HEK293 (cell line): ENCODE results near the gene TMEM123.

ENCODE experiments used
- CTCF ChIA-PET: fragments of 350-600 bp; formaldehyde crosslinking; extraction: SDS; loops from one replicate; lab custom pipeline; 2021; ENCODE audit warnings: antibody characterized with exemption; lab: Yijun Ruan, JAX
- POLR2A ChIA-PET: fragments of 300-600 bp; formaldehyde crosslinking; extraction: SDS; loops from one replicate; lab custom pipeline; 2020; ENCODE audit warnings: antibody characterized with exemption, inconsistent platforms; lab: Yijun Ruan, JAX
- H3K27ac ChIP-seq: fragments of 200-500 bp; sonication (Bioruptor generic); 2 replicates; pipeline ENCODE4 v1.5.1; 2014; ENCODE audit warnings: low read depth, low read length, control low read depth, inconsistent platforms; ENCODE audit errors: extremely low read depth
- H3K36me3 ChIP-seq, 2 experiments: fragments of 200-500 bp in 1 of 2; sonication (Bioruptor generic) in 1 of 2; 1 replicate in 1 of 2; 2 replicates in 1 of 2; pipeline ENCODE4 v1.5.1; 2014 to 2017; ENCODE audit warnings: inconsistent platforms in 2 of 2, low read length in 2 of 2; ENCODE audit not compliant: control insufficient read depth in 2 of 2, insufficient read depth in 1 of 2
- H3K4me1 ChIP-seq: fragments of 200-500 bp; sonication (Bioruptor generic); 2 replicates; pipeline ENCODE4 v1.5.1; 2014; ENCODE audit warnings: mild to moderate bottlenecking, low read length, inconsistent platforms; ENCODE audit not compliant: control insufficient read depth, insufficient read depth
- H3K4me3 ChIP-seq: 2 replicates; pipeline ENCODE4 v1.5.1; 2011; ENCODE audit warnings: low read depth, mild to moderate bottlenecking, control low read depth, low read length, moderate library complexity
- H3K9me3 ChIP-seq: fragments of 200-500 bp; sonication (Bioruptor generic); 2 replicates; pipeline ENCODE4 v1.5.1; 2014; ENCODE audit warnings: low read depth, low read length, inconsistent platforms; ENCODE audit not compliant: control insufficient read depth, insufficient read depth
- HOXD13 ChIP-seq: sonication (generic); formaldehyde crosslinking; IDR thresholded peaks from 2 replicates; pipeline ENCODE4 v1.8.0; 2022; ENCODE audit warnings: missing genetic modification reagents, borderline replicate concordance
- KLF1 ChIP-seq: fragments of 450-650 bp; formaldehyde crosslinking; IDR thresholded peaks from 2 replicates; pipeline ENCODE4 v1.5.1; 2016; ENCODE audit warnings: missing biosample characterization, missing genetic modification characterization
- KLF7 ChIP-seq: fragments of 450-650 bp; formaldehyde crosslinking; IDR thresholded peaks from 2 replicates; pipeline ENCODE4 v1.5.1; 2016; ENCODE audit warnings: missing biosample characterization, missing genetic modification characterization, borderline replicate concordance
- MYNN ChIP-seq: fragments of 450-650 bp; formaldehyde crosslinking; IDR thresholded peaks from 2 replicates; pipeline ENCODE4 v1.5.1; 2016; ENCODE audit warnings: missing biosample characterization, missing genetic modification characterization, borderline replicate concordance
- OSR2 ChIP-seq: fragments of 450-650 bp; formaldehyde crosslinking; IDR thresholded peaks from 2 replicates; pipeline ENCODE4 v1.5.1; 2016; ENCODE audit warnings: missing biosample characterization, missing genetic modification characterization
- OVOL3 ChIP-seq: fragments of 450-650 bp; formaldehyde crosslinking; IDR thresholded peaks from 2 replicates; pipeline ENCODE4 v1.5.1; 2016; ENCODE audit warnings: missing biosample characterization, missing genetic modification characterization
- PRDM6 ChIP-seq: fragments of 450-650 bp; formaldehyde crosslinking; IDR thresholded peaks from 2 replicates; pipeline ENCODE4 v1.5.1; 2017; ENCODE audit warnings: missing biosample characterization, missing genetic modification characterization
- REST ChIP-seq: fragments of 450-650 bp; formaldehyde crosslinking; IDR thresholded peaks from 2 replicates; pipeline ENCODE4 v1.5.1; 2016; ENCODE audit warnings: missing biosample characterization, missing genetic modification characterization
- SCRT2 ChIP-seq: fragments of 450-650 bp; formaldehyde crosslinking; IDR thresholded peaks from 2 replicates; pipeline ENCODE4 v1.5.1; 2016; ENCODE audit warnings: missing biosample characterization, missing genetic modification characterization
- TCF7L2 ChIP-seq: IDR thresholded peaks from 2 replicates; pipeline ENCODE4 v1.6.1; 2011; ENCODE audit warnings: low read depth, mild to moderate bottlenecking, inconsistent platforms, low read length, moderate library complexity, borderline replicate concordance
- ZBTB48 ChIP-seq: fragments of 450-650 bp; formaldehyde crosslinking; IDR thresholded peaks from 2 replicates; pipeline ENCODE4 v1.5.1; 2016; ENCODE audit warnings: missing biosample characterization, missing genetic modification characterization
- ZBTB49 ChIP-seq: fragments of 450-650 bp; formaldehyde crosslinking; IDR thresholded peaks from 2 replicates; pipeline ENCODE4 v1.5.1; 2016; ENCODE audit warnings: missing biosample characterization, missing genetic modification characterization, low read depth
- ZBTB6 ChIP-seq: fragments of 450-650 bp; formaldehyde crosslinking; IDR thresholded peaks from 2 replicates; pipeline ENCODE4 v1.5.1; 2017; ENCODE audit warnings: missing biosample characterization, missing genetic modification characterization
- ZFP3 ChIP-seq: fragments of 450-650 bp; formaldehyde crosslinking; IDR thresholded peaks from 2 replicates; pipeline ENCODE4 v1.5.1; 2016; ENCODE audit warnings: low read depth, missing biosample characterization, missing genetic modification characterization
- ZIC2 ChIP-seq: fragments of 450-650 bp; formaldehyde crosslinking; IDR thresholded peaks from 2 replicates; pipeline ENCODE4 v1.5.1; 2016; ENCODE audit warnings: missing biosample characterization, missing genetic modification characterization
- ZNF121 ChIP-seq: fragments of 450-650 bp; formaldehyde crosslinking; IDR thresholded peaks from 2 replicates; pipeline ENCODE4 v1.5.1; 2016; ENCODE audit warnings: missing biosample characterization, missing genetic modification characterization
- ZNF23 ChIP-seq: fragments of 450-650 bp; formaldehyde crosslinking; IDR thresholded peaks from 2 replicates; pipeline ENCODE4 v1.5.1; 2016; ENCODE audit warnings: missing biosample characterization, missing genetic modification characterization, borderline replicate concordance
- ZNF24 ChIP-seq: fragments of 450-650 bp; formaldehyde crosslinking; IDR thresholded peaks from 2 replicates; pipeline ENCODE4 v1.5.1; 2016; ENCODE audit warnings: missing biosample characterization, missing genetic modification characterization
- ZNF341 ChIP-seq: fragments of 450-650 bp; formaldehyde crosslinking; IDR thresholded peaks from 2 replicates; pipeline ENCODE4; 2016; ENCODE audit warnings: low read depth, missing biosample characterization, missing genetic modification characterization
- ZNF394 ChIP-seq: fragments of 450-650 bp; formaldehyde crosslinking; IDR thresholded peaks from 2 replicates; pipeline ENCODE4 v1.5.1; 2016; ENCODE audit warnings: missing biosample characterization, missing genetic modification characterization, mild to moderate bottlenecking, moderate library complexity, borderline replicate concordance
- ZNF510 ChIP-seq: fragments of 450-650 bp; formaldehyde crosslinking; IDR thresholded peaks from 2 replicates; pipeline ENCODE4 v1.5.1; 2018; ENCODE audit warnings: mild to moderate bottlenecking, missing genetic modification characterization, missing biosample characterization; ENCODE audit not compliant: insufficient replicate concordance
- ZNF629 ChIP-seq: fragments of 450-650 bp; formaldehyde crosslinking; IDR thresholded peaks from 2 replicates; pipeline ENCODE4 v1.5.1; 2017; ENCODE audit warnings: missing biosample characterization, missing genetic modification characterization
- ZNF664 ChIP-seq: fragments of 450-650 bp; formaldehyde crosslinking; IDR thresholded peaks from 2 replicates; pipeline ENCODE4 v1.5.1; 2016; ENCODE audit warnings: missing biosample characterization, missing genetic modification characterization
- ZNF677 ChIP-seq: fragments of 450-650 bp; IDR thresholded peaks from 2 replicates; pipeline ENCODE4 v1.5.0; 2018; ENCODE audit warnings: missing biosample characterization, mild to moderate bottlenecking, missing genetic modification characterization, moderate library complexity
- ZNF76 ChIP-seq: fragments of 450-650 bp; formaldehyde crosslinking; IDR thresholded peaks from 2 replicates; pipeline ENCODE4; 2016; ENCODE audit warnings: low read depth, missing biosample characterization, missing genetic modification characterization, borderline replicate concordance
- ZNF792 ChIP-seq: fragments of 450-650 bp; formaldehyde crosslinking; IDR thresholded peaks from 2 replicates; pipeline ENCODE4 v1.5.1; 2016; ENCODE audit warnings: missing biosample characterization, missing genetic modification characterization
- ZSCAN18 ChIP-seq: fragments of 450-650 bp; formaldehyde crosslinking; IDR thresholded peaks from 2 replicates; pipeline ENCODE4 v1.5.1; 2016; ENCODE audit warnings: missing biosample characterization, missing genetic modification characterization

The TMEM123 gene

GRCh38 chr11:102447193-102447592 is 5.4 kb downstream of the TMEM123 start:
- H3K9me3 ChIP-seq, result no peaks in the 10 kb centered on the region
- H3K27ac ChIP-seq, result no peak overlapping the region
- ChIA-PET POLR2A (no interaction called here), CTCF (interaction anchor here (0.6 to 1.3 kb wide), 2 partner anchors 35 to 80 kb away, joined by 3 read pairs; no protein-coding TSS in a partner anchor)
- H3K36me3 ChIP-seq, result peaks cover 0 to 33% of the 10 kb centered on the region in 2 experiments; a peak in 1 of 3 replicates
- no peak overlapping the region for H3K4me3 ChIP-seq
- peaks cover 2% of the 10 kb centered on the region; the same call in 1 of the 2 replicates for H3K4me1 ChIP-seq
- TF ChIP-seq MYNN (tag by site-specific recombination), result no peak
- no peak for TF ChIP-seq ZBTB49 (tag by site-specific recombination)
- TF ChIP-seq ZNF76 (tag by site-specific recombination), result no peak
- TF ChIP-seq OVOL3, result no peak
- TF ChIP-seq ZFP3 (tag by site-specific recombination), result no peak
- TF ChIP-seq ZNF792 (tag by site-specific recombination), result no peak
- no peak for TF ChIP-seq ZNF629 (tag by site-specific recombination)
- no peak for TF ChIP-seq ZNF677
- TF ChIP-seq PRDM6, result no peak
- no peak for TF ChIP-seq KLF7 (tag by site-specific recombination)
- TF ChIP-seq ZBTB48 (tag by site-specific recombination), result no peak
- no peak for TF ChIP-seq ZNF510 (tag by site-specific recombination)
- no peak for TF ChIP-seq ZNF24 (tag by site-specific recombination)
- no peak for TF ChIP-seq ZNF664
- no peak for TF ChIP-seq ZNF394 (tag by site-specific recombination)
- TF ChIP-seq ZNF23, result no peak

GRCh38 chr11:102446606-102447005 is 6.0 kb downstream of the TMEM123 start:
- H3K36me3 ChIP-seq, result peaks cover 0 to 33% of the 10 kb centered on the region in 2 experiments; a peak in 1 of 3 replicates
- no peak overlapping the region for H3K27ac ChIP-seq
- H3K9me3 ChIP-seq, result no peaks in the 10 kb centered on the region
- H3K4me3 ChIP-seq, result no peak overlapping the region
- peaks cover 2% of the 10 kb centered on the region; the same call in 1 of the 2 replicates for H3K4me1 ChIP-seq
- ChIA-PET POLR2A (no interaction called here), CTCF (interaction anchor here (1.3 kb wide), 1 partner anchor 79 kb away, joined by 3 read pairs; no protein-coding TSS in a partner anchor)
- TF ChIP-seq HOXD13 (no peak), ZNF121 (tag by site-specific recombination) (no peak), ZBTB6 (tag by site-specific recombination) (no peak), ZSCAN18 (no peak), SCRT2 (tag by site-specific recombination) (no peak), ZIC2 (tag by site-specific recombination) (no peak), REST (tag by site-specific recombination) (no peak), TCF7L2 (no peak), KLF1 (tag by site-specific recombination) (no peak), OSR2 (tag by site-specific recombination) (no peak), ZNF341 (tag by site-specific recombination) (no peak), ZBTB48 (tag by site-specific recombination) (no peak), ZNF394 (tag by site-specific recombination) (no peak)
